Activated CD8-positive, alpha-beta memory T cell treated with anti-CD3 and anti-CD28 coated beads, Interleukin-2, amount 10 ng/mL, durations not matched to agents 7 days and 5 days (primary cell): ENCODE results near the gene CA6. TPM values are rescaled to one million over a fixed set of nuclear protein-coding genes. Genes with fewer than 3 reads are reported as not detected.
A peak's percentile ranks its signal among the peaks of the same experiment; 100 is the strongest.
"Not testable (repeated sequence)": the region's sequence is repeated elsewhere in the genome, so short reads cannot be mapped to it uniquely, and the experiment has no call there.

Experiments used
- ATAC-seq: fragments of 150-1000 bp; cut with Tn5 transposase; one replicate; pipeline ENCODE4 v1.10.0; 2021; ENCODE audit warnings: moderate library complexity
- CTCF ChIA-PET: fragments of 350-600 bp; sonication (Branson Sonifier 250); formaldehyde crosslinking; loops from one replicate; lab custom pipeline; 2021; ENCODE audit warnings: antibody characterized with exemption; lab: Charles Lee
- DNase-seq: peaks from one replicate; pipeline ENCODE4 v3.0.0-alpha.2; 2020
- H3K27ac Mint-ChIP-seq: one replicate; pipeline ENCODE4 v1.8.0; 2021; ENCODE audit warnings: mild to moderate bottlenecking, mixed read lengths
- H3K27me3 Mint-ChIP-seq: one replicate; pipeline ENCODE4 v1.8.0; 2021; ENCODE audit warnings: mixed read lengths
- H3K36me3 Mint-ChIP-seq: one replicate; pipeline ENCODE4 v1.8.0; 2021; ENCODE audit warnings: mild to moderate bottlenecking, mixed read lengths
- H3K4me1 Mint-ChIP-seq: one replicate; pipeline ENCODE4 v1.8.0; 2021; ENCODE audit warnings: mixed read lengths
- H3K4me3 Mint-ChIP-seq: one replicate; pipeline ENCODE4 v1.8.0; 2021; ENCODE audit warnings: mild to moderate bottlenecking, moderate library complexity, mixed read lengths
- H3K9me3 Mint-ChIP-seq: one replicate; pipeline ENCODE4 v1.8.0; 2022; ENCODE audit warnings: low read depth, mixed read lengths
- total RNA-seq, 2 experiments: library from RNA; stranded (reverse); gene quantifications; one replicate each; pipeline ENCODE4 v1.2.3, GENCODE V29; 2021

CA6 gene
- total RNA-seq, 2 experiments from 2014 or later: 4.8 to 10.1 TPM

- H3K9me3 Mint-ChIP-seq: no peaks in the 10 kb centered on the region
- CTCF ChIA-PET: interaction anchor here (0.6 to 11.3 kb wide), 7 partner anchors 14 to 136 kb away, joined by 3 to 283 read pairs (median 41); no protein-coding TSS in a partner anchor
- ATAC-seq: no peak
- H3K27me3 Mint-ChIP-seq: no peaks in the 10 kb centered on the region
- no peak for DNase-seq
- no peak overlapping the region for H3K4me3 Mint-ChIP-seq
- peak overlapping the region; percentile 9 for H3K27ac Mint-ChIP-seq
- no peaks in the 10 kb centered on the region for H3K36me3 Mint-ChIP-seq
- H3K4me1 Mint-ChIP-seq: peaks cover 60% of the 10 kb centered on the region
Measured at GRCh38 chr1:8984990-8985389, 39.3 kb downstream of the CA6 start.

DNA sequence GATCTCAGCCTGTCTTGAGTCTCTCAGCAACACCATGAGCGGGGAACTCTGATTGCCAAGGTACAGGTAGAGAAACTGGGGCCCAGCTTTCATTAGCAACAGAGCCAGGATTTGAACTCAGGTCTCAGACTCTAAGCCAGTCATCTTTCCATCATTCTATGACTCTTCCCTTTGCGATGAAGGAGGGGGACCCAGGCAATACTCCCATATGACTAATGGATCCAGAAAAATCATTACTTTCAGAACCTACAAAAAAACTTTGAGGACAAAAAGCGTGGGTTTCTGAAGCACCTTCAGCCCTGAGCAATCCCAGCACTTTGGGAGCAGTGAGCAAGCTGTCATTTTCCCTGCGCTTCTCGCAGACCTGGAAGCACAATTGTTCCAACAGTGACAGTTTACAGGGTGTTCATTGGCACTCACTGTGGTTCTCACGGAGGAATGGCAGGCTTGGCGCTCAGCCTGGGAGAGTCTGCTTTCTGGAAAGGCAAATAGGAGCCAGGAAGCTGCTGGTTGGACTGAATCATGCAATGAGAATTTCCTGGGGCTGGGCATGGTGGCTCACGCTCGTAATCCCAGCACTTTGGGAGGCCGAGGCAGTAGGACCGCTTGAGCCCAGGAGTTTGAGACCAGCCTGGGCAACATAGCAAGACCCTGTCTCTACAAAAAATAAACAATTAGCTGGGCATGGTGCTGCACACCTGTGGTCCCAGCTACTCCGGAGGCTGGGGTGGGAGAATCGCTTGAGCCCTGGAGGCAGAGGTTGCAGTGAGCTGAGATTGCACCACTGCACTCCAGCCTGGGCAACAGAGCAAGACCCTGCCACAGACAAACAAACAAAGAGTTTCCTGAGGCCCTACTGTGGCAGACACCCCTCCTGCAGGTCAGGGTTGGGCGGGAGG, 40.5 kb downstream of the CA6 start:
- peak overlapping the region; percentile 84 for H3K27ac Mint-ChIP-seq
- H3K9me3 Mint-ChIP-seq: no peaks in the 10 kb centered on the region
- CTCF ChIA-PET: interaction anchor here (1.1 to 11.3 kb wide), 10 partner anchors 15 to 128 kb away, joined by 3 to 283 read pairs (median 14); no protein-coding TSS in a partner anchor
- peaks cover 62% of the 10 kb centered on the region for H3K4me1 Mint-ChIP-seq
- ATAC-seq (no peak), DNase-seq (no peak)
- H3K36me3 Mint-ChIP-seq: no peaks in the 10 kb centered on the region
- H3K27me3 Mint-ChIP-seq: no peaks in the 10 kb centered on the region
- H3K4me3 Mint-ChIP-seq: peak overlapping the region; percentile 29

DNA sequence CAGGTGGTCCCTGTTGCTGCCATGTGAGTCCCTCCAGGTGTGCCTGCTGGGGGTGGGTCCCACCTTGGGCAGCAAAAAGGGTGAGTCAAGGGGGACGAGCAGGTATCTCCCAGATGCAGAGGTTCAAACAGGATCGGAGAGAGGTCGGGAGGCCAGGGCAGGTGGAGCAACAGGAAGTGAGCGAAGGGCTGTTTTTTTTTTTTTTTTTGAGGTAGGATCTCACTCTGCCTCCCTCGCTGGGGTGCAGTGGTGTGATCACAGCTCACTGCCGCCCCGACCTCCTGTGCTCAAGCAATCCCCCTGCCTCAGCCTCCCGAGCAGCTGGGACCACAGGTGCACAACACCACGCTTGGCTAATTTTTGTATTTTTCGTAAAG, 41.1 kb downstream of the CA6 start:
- CTCF ChIA-PET: interaction anchor here (0.9 to 11.3 kb wide), 19 partner anchors 10 to 259 kb away, joined by 3 to 283 read pairs (median 8); partner anchors contain the start of gene CA6
- peaks cover 62% of the 10 kb centered on the region for H3K4me1 Mint-ChIP-seq
- DNase-seq (no peak), ATAC-seq (no peak)
- no peaks in the 10 kb centered on the region for H3K27me3 Mint-ChIP-seq
- H3K4me3 Mint-ChIP-seq: peak overlapping the region; percentile 29
- H3K9me3 Mint-ChIP-seq: no peaks in the 10 kb centered on the region
- peak overlapping the region; percentile 84 for H3K27ac Mint-ChIP-seq
- no peaks in the 10 kb centered on the region for H3K36me3 Mint-ChIP-seq

GRCh38 chr1:8987881-8988617, 42.4 kb downstream of the CA6 start:
- peak; percentile 84 for DNase-seq
- Mint-ChIP-seq H3K4me1 (peaks cover 62% of the 10 kb centered on the region), H3K27ac (peak overlapping the region; percentile 84), H3K4me3 (peak overlapping the region; percentile 32), H3K27me3 (no peaks in the 10 kb centered on the region), H3K36me3 (no peaks in the 10 kb centered on the region), H3K9me3 (no peaks in the 10 kb centered on the region)
- peak; percentile 65 for ATAC-seq
- CTCF ChIA-PET: interaction anchor here (0.8 to 11.3 kb wide), 33 partner anchors 8 to 260 kb away, joined by 3 to 283 read pairs (median 5); partner anchors contain the start of gene CA6

DNA sequence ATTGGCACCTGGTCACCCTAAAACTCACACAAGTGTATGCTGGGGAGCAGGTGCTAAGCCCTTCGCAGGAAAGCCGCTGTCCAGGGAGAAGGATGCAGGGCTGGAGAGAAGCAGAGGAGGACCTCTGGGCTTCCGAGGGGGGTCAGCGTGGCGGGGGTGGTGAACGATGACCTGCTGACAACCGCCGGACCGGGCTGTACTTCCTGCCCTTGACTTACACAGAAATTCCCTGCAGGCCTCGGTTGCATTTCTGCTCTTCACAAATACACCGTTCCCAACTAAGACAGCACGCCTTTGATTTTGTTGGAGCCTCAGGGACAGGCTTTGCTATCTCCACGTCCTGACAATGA, 42.9 kb downstream of the CA6 start:
- Mint-ChIP-seq H3K27ac (no peak overlapping the region), H3K9me3 (no peaks in the 10 kb centered on the region), H3K36me3 (no peaks in the 10 kb centered on the region), H3K4me1 (peaks cover 57% of the 10 kb centered on the region), H3K27me3 (no peaks in the 10 kb centered on the region), H3K4me3 (no peak overlapping the region)
- ATAC-seq: no peak
- no peak for DNase-seq
- CTCF ChIA-PET: interaction anchor here (0.7 to 11.3 kb wide), 13 partner anchors 16 to 134 kb away, joined by 3 to 283 read pairs (median 8); no protein-coding TSS in a partner anchor

GRCh38 chr1:8989061-8989460, 43.4 kb downstream of the CA6 start:
- no peak for DNase-seq
- Mint-ChIP-seq H3K27me3 (no peaks in the 10 kb centered on the region), H3K27ac (no peak overlapping the region), H3K9me3 (no peaks in the 10 kb centered on the region), H3K4me3 (no peak overlapping the region), H3K4me1 (peaks cover 52% of the 10 kb centered on the region), H3K36me3 (no peaks in the 10 kb centered on the region)
- CTCF ChIA-PET: interaction anchor here (0.7 to 11.3 kb wide), 16 partner anchors 10 to 131 kb away, joined by 3 to 283 read pairs (median 5); no protein-coding TSS in a partner anchor
- ATAC-seq: no peak

GRCh38 chr1:8989821-8990220, 44.2 kb downstream of the CA6 start:
- no peak overlapping the region for H3K4me3 Mint-ChIP-seq
- H3K9me3 Mint-ChIP-seq: no peaks in the 10 kb centered on the region
- ATAC-seq: peak; percentile 62
- DNase-seq: peak; percentile 71
- CTCF ChIA-PET: interaction anchor here (0.8 to 11.3 kb wide), 15 partner anchors 9 to 264 kb away, joined by 3 to 283 read pairs (median 4); no protein-coding TSS in a partner anchor
- no peaks in the 10 kb centered on the region for H3K27me3 Mint-ChIP-seq
- no peaks in the 10 kb centered on the region for H3K36me3 Mint-ChIP-seq
- peak overlapping the region; percentile 75 for H3K27ac Mint-ChIP-seq
- H3K4me1 Mint-ChIP-seq: peaks cover 48% of the 10 kb centered on the region

DNA sequence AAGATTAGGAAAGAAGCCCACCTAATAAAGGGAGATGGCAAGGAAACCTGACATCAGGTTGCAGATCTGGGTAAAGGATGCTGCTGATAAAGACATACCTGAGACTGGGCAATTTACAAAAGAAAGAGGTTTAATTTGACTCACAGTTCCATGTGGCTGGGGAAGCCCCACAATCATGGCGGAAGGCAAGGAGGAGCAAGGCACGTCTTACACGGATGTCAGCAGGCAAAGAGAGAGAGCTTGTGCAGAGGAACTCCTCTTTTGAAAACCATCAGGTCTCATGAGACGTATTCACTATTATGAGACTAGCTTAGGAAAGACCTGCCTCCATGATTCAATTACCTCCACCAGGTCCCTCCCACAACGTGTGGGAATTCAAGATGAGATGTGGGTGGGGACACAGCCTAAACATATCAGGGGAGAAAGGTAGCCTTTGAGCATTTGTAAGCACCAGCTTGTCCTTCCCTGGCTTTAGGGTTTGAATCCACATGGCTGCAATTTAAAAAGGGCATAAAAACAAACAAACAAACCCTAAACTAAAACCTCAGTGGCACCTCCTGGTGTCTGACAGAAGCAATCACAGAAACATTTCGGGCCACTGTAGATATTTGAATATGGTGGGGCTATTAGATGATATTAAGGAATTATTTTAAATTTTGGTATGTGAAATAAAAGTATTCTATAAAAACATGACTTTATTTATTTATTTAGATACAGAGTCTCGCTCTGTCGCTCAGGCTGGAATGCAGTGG, 47.4 kb downstream of the CA6 start:
- ATAC-seq: no peak
- Mint-ChIP-seq H3K4me1 (peaks cover 21% of the 10 kb centered on the region), H3K27me3 (no peaks in the 10 kb centered on the region), H3K36me3 (no peaks in the 10 kb centered on the region), H3K27ac (no peak overlapping the region), H3K4me3 (no peak overlapping the region), H3K9me3 (no peaks in the 10 kb centered on the region)
- no peak for DNase-seq
- CTCF ChIA-PET: interaction anchor here (5.3 to 11.3 kb wide), 2 partner anchors 12 to 71 kb away, joined by 40 to 283 read pairs; no protein-coding TSS in a partner anchor

- H3K27ac Mint-ChIP-seq, DNase-seq, H3K9me3 Mint-ChIP-seq, H3K27me3 Mint-ChIP-seq, ATAC-seq, H3K36me3 Mint-ChIP-seq, H3K4me3 Mint-ChIP-seq: not testable (repeated sequence)
- peaks cover 13% of the 10 kb centered on the region for H3K4me1 Mint-ChIP-seq
- CTCF ChIA-PET: interaction anchor here (5.3 kb wide), 1 partner anchor 11 kb away, joined by 40 read pairs; no protein-coding TSS in a partner anchor
Measured at GRCh38 chr1:8993962-8994675, 48.5 kb downstream of the CA6 start.

- H3K36me3 Mint-ChIP-seq, H3K9me3 Mint-ChIP-seq, H3K27ac Mint-ChIP-seq, DNase-seq, CTCF ChIA-PET, ATAC-seq, H3K4me3 Mint-ChIP-seq: not testable (repeated sequence)
- Mint-ChIP-seq H3K27me3 (peaks cover 12% of the 10 kb centered on the region), H3K4me1 (peaks cover 13% of the 10 kb centered on the region)
Measured at GRCh38 chr1:9001534-9002214, 56.0 kb downstream of the CA6 start.

- ATAC-seq, H3K27ac Mint-ChIP-seq, DNase-seq, CTCF ChIA-PET, H3K9me3 Mint-ChIP-seq, H3K36me3 Mint-ChIP-seq, H3K4me3 Mint-ChIP-seq: not testable (repeated sequence)
- Mint-ChIP-seq H3K27me3 (peaks cover 12% of the 10 kb centered on the region), H3K4me1 (peaks cover 13% of the 10 kb centered on the region)
Measured at GRCh38 chr1:9002215-9002560, 56.5 kb downstream of the CA6 start.
